Prostate gland (tissue), 2 donors: ENCODE results near the gene IKZF2.

Experiments used
- POLR2A ChIP-seq: fragments of 450-650 bp; IDR thresholded peaks from one replicate; pipeline ENCODE4 v1.6.1; 2016; ENCODE audit warnings: antibody characterized with exemption, mild to moderate bottlenecking
- POLR2AphosphoS5 ChIP-seq: sonication (generic); formaldehyde crosslinking; IDR thresholded peaks from one replicate; pipeline ENCODE4 v1.6.1; 2017; ENCODE audit warnings: antibody characterized with exemption
- TF ChIP-seq, protein P1 (sequence below), 4 experiments: fragments of 200-600 bp in 2 of 4; fragments of 450-650 bp in 2 of 4; sonication (generic) in 2 of 4; IDR thresholded peaks; 1 replicate in 3 of 4; 2 replicates in 1 of 4; pipeline ENCODE4 v1.5.1; 2016 to 2019; ENCODE audit warnings: antibody characterized with exemption in 4 of 4, mild to moderate bottlenecking in 2 of 4, moderate library complexity in 2 of 4

DNA sequence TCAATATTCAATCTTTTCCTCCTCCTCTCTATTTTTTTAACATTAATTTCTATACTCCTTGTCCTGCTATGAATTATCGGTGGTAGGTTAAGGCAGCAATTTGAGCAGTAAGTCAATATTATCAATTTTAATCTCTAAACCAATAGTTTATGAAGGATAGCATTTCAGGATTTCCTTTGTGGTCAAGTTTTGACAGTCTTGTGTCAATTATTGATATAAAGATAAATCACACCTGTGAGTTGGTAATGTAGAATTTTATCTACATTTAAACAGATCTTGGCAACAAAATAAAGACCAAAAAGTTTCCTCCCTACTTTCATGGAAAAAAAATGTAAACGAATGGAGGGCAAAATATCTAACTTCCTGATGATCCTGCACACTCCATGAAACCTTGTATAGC is 87.3 kb downstream of the IKZF2 start:
- TF ChIP-seq, protein P1, sequence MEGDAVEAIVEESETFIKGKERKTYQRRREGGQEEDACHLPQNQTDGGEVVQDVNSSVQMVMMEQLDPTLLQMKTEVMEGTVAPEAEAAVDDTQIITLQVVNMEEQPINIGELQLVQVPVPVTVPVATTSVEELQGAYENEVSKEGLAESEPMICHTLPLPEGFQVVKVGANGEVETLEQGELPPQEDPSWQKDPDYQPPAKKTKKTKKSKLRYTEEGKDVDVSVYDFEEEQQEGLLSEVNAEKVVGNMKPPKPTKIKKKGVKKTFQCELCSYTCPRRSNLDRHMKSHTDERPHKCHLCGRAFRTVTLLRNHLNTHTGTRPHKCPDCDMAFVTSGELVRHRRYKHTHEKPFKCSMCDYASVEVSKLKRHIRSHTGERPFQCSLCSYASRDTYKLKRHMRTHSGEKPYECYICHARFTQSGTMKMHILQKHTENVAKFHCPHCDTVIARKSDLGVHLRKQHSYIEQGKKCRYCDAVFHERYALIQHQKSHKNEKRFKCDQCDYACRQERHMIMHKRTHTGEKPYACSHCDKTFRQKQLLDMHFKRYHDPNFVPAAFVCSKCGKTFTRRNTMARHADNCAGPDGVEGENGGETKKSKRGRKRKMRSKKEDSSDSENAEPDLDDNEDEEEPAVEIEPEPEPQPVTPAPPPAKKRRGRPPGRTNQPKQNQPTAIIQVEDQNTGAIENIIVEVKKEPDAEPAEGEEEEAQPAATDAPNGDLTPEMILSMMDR (IDR thresholded peaks at IDR 0.05), result no peak
- TF ChIP-seq POLR2A (no peak), POLR2AphosphoS5 (no peak)
